GM23248 (cell line): ENCODE measurements around the gene COQ3. TPM values are rescaled to one million over a fixed set of nuclear protein-coding genes. Genes with fewer than 3 reads are reported as not detected.

Source experiments
- DNase-seq: peaks from one replicate; pipeline ENCODE4 v3.0.0-alpha.2; 2015
- H2AFZ ChIP-seq: fragments of 200-600 bp; sonication (generic); 2 replicates; pipeline ENCODE4 v1.6.1; 2016; ENCODE audit warnings: antibody characterized with exemption
- H3F3A ChIP-seq: fragments of 200-600 bp; sonication (generic); 2 replicates; pipeline ENCODE4 v1.6.1; 2016; ENCODE audit warnings: mild to moderate bottlenecking, antibody characterized with exemption, mixed run types; ENCODE audit not compliant: insufficient read depth
- H3K27ac ChIP-seq: fragments of 200-600 bp; sonication (generic); 2 replicates; pipeline ENCODE4 v1.5.1; 2016; ENCODE audit warnings: mild to moderate bottlenecking
- H3K27me3 ChIP-seq: fragments of 200-600 bp; sonication (generic); replicated peaks from 2 replicates; pipeline ENCODE4 v1.6.1; 2016; ENCODE audit warnings: mild to moderate bottlenecking; ENCODE audit not compliant: insufficient read depth
- H3K36me3 ChIP-seq: fragments of 200-600 bp; sonication (generic); 2 replicates; pipeline ENCODE4 v1.6.1; 2016; ENCODE audit warnings: low read depth, mild to moderate bottlenecking
- H3K4me1 ChIP-seq: fragments of 200-600 bp; sonication (generic); 2 replicates; pipeline ENCODE4 v1.6.1; 2016; ENCODE audit warnings: mild to moderate bottlenecking; ENCODE audit not compliant: insufficient read depth
- H3K4me2 ChIP-seq: fragments of 200-600 bp; sonication (generic); one replicate; pipeline ENCODE4 v1.6.1; 2016; ENCODE audit warnings: mild to moderate bottlenecking; ENCODE audit not compliant: unreplicated experiment
- H3K4me3 ChIP-seq: fragments of 200-600 bp; sonication (generic); 2 replicates; pipeline ENCODE4 v1.5.1; 2016; ENCODE audit warnings: mild to moderate bottlenecking
- H3K79me2 ChIP-seq: fragments of 200-600 bp; sonication (generic); 2 replicates; pipeline ENCODE4 v1.6.1; 2016; ENCODE audit warnings: mild to moderate bottlenecking; ENCODE audit not compliant: insufficient read depth
- H3K9ac ChIP-seq: fragments of 200-600 bp; sonication (generic); 2 replicates; pipeline ENCODE4 v1.6.1; 2016; ENCODE audit warnings: mild to moderate bottlenecking
- H3K9me2 ChIP-seq: fragments of 200-600 bp; sonication (generic); 2 replicates; pipeline ENCODE4 v1.6.1; 2016; ENCODE audit warnings: mixed run types, mild to moderate bottlenecking, moderate library complexity; ENCODE audit not compliant: insufficient read depth
- H3K9me3 ChIP-seq: fragments of 200-600 bp; sonication (generic); one replicate; pipeline ENCODE4 v1.6.1; 2017; ENCODE audit warnings: low read depth
- H4K20me1 ChIP-seq: fragments of 200-600 bp; sonication (generic); 2 replicates; pipeline ENCODE4 v1.6.0; 2016; ENCODE audit not compliant: insufficient read depth
- EZH2 ChIP-seq: fragments of 200-600 bp; sonication (generic); IDR thresholded peaks from 2 replicates; pipeline ENCODE4 v1.6.1; 2018; ENCODE audit warnings: antibody characterized with exemption, mild to moderate bottlenecking; ENCODE audit not compliant: insufficient read depth, poor library complexity, severe bottlenecking
- EZH2phosphoT487 ChIP-seq: fragments of 200-600 bp; sonication (generic); IDR thresholded peaks from 2 replicates; pipeline ENCODE4 v1.6.1; 2018; ENCODE audit warnings: antibody characterized with exemption, moderate library complexity, mild to moderate bottlenecking, low read depth; ENCODE audit not compliant: insufficient read depth
- WGBS, 2 experiments: methylation state at CpG; one replicate each; pipeline ENCODE4 v1.1.6; 2015 to 2017; ENCODE audit warnings: low lambda C conversion rate in 2 of 2, low coverage in 1 of 2; ENCODE audit errors: missing lambda C conversion rate in 2 of 2; 5-methylcytosine and 5-hydroxymethylcytosine counted together
- in situ Hi-C: fragments of 300-500 bp; cut with MboI; formaldehyde crosslinking; loops from 2 replicates; pipeline ENCODE4 v1.15.0; 2020
- polyA plus RNA-seq: library from polyadenylated mRNA; unstranded; fragments of >200 nt; fragmentation: Nextera tagmentation; extraction: Ambion mirVana; gene quantifications from 2 replicates; pipeline ENCODE4 v1.2.1, GENCODE V29; 2016
- total RNA-seq: library from RNA; depleted of rRNA; stranded (reverse); fragments of >200 nt; shearing (Covaris generic); gene quantifications from 2 replicates; pipeline ENCODE4 v1.2.3, GENCODE V29; 2014

COQ3 gene
- total and polyA plus RNA-seq, 2 experiments from 2014 or later, result 3.5 to 8.8 TPM

- H3K36me3 ChIP-seq, result no peaks in the 10 kb centered on the region
- in situ Hi-C loops, result no loop called here
- no peaks in the 10 kb centered on the region for H4K20me1 ChIP-seq
- no peaks in the 10 kb centered on the region for H3K9me3 ChIP-seq
- no peak overlapping the region for H3K9ac ChIP-seq
- no peaks in the 10 kb centered on the region for H3K79me2 ChIP-seq
- H3K27me3 ChIP-seq, result peaks cover 8% of the 10 kb centered on the region
- no peak for DNase-seq
- H3K27ac ChIP-seq, result no peak overlapping the region
- 0 to 6% methylated on average over 1 of the region's 1 CpG for WGBS, 2 experiments
- H3K4me2 ChIP-seq, result no peak overlapping the region
- no peaks in the 10 kb centered on the region for H3K9me2 ChIP-seq
- no peaks in the 10 kb centered on the region for H3K4me1 ChIP-seq
- no peaks in the 10 kb centered on the region for H3F3A ChIP-seq
- no peak overlapping the region for H3K4me3 ChIP-seq
- TF ChIP-seq EZH2phosphoT487, result no peak
- TF ChIP-seq EZH2, result no peak
- no peak overlapping the region for H2AFZ ChIP-seq
Observed at GRCh38 chr6:99356641-99357040, 37.4 kb downstream of the COQ3 start.

GRCh38 chr6:99354983-99355382 lies 39.0 kb downstream of the COQ3 start:
- H4K20me1 ChIP-seq, result no peaks in the 10 kb centered on the region
- peaks cover 19% of the 10 kb centered on the region for H3K27me3 ChIP-seq
- H3K4me3 ChIP-seq, result no peak overlapping the region
- H2AFZ ChIP-seq, result no peak overlapping the region
- in situ Hi-C loops, result no loop called here
- WGBS, 2 experiments, result 48 to 50% methylated on average over 4 of the region's 4 CpGs
- no peaks in the 10 kb centered on the region for H3K79me2 ChIP-seq
- no peak for DNase-seq
- H3K27ac ChIP-seq, result no peak overlapping the region
- H3F3A ChIP-seq, result no peaks in the 10 kb centered on the region
- no peaks in the 10 kb centered on the region for H3K9me3 ChIP-seq
- no peaks in the 10 kb centered on the region for H3K9me2 ChIP-seq
- H3K36me3 ChIP-seq, result no peaks in the 10 kb centered on the region
- no peaks in the 10 kb centered on the region for H3K4me1 ChIP-seq
- H3K9ac ChIP-seq, result no peak overlapping the region
- H3K4me2 ChIP-seq, result no peak overlapping the region
- TF ChIP-seq EZH2 (no peak), EZH2phosphoT487 (no peak)

GRCh38 chr6:99353126-99353525 lies 40.9 kb downstream of the COQ3 start:
- WGBS, 2 experiments, result 31 to 35% methylated on average over 9 of the region's 9 CpGs
- H2AFZ ChIP-seq, result no peak overlapping the region

GRCh38 chr6:99350573-99350972 lies 43.4 kb downstream of the COQ3 start:
- 33 to 36% methylated on average over 10 of the region's 10 CpGs for WGBS, 2 experiments
- TF ChIP-seq EZH2 (no peak), EZH2phosphoT487 (no peak)
- Histone ChIP-seq H4K20me1 (no peaks in the 10 kb centered on the region), H3K4me1 (no peaks in the 10 kb centered on the region), H3K79me2 (no peaks in the 10 kb centered on the region), H3K9ac (no peak overlapping the region), H3F3A (no peaks in the 10 kb centered on the region), H3K9me3 (no peaks in the 10 kb centered on the region), H3K36me3 (no peaks in the 10 kb centered on the region), H3K27me3 (peaks cover 20% of the 10 kb centered on the region), H3K9me2 (no peaks in the 10 kb centered on the region), H3K27ac (no peak overlapping the region), H3K4me3 (0 out of 2 replicates have a peak overlapping the region, but pooled peaks have one; percentile 73), H3K4me2 (no peak overlapping the region), H2AFZ (no peak overlapping the region)
- DNase-seq, result no peak
- in situ Hi-C loops, result no loop called here

More at GRCh38 chr6:99353126-99353525, 40.9 kb downstream of the COQ3 start:
- H3K4me2 ChIP-seq, result no peak overlapping the region
- no peaks in the 10 kb centered on the region for H3K9me3 ChIP-seq
- no peaks in the 10 kb centered on the region for H4K20me1 ChIP-seq
- in situ Hi-C loops, result no loop called here
- H3K4me3 ChIP-seq, result no peak overlapping the region
- no peak overlapping the region for H3K9ac ChIP-seq
- no peaks in the 10 kb centered on the region for H3K9me2 ChIP-seq
- H3K27ac ChIP-seq, result no peak overlapping the region
- no peaks in the 10 kb centered on the region for H3K79me2 ChIP-seq
- DNase-seq, result peak; percentile 18
- TF ChIP-seq EZH2phosphoT487 (no peak), EZH2 (no peak)
- no peaks in the 10 kb centered on the region for H3K36me3 ChIP-seq
- H3K4me1 ChIP-seq, result no peaks in the 10 kb centered on the region
- H3F3A ChIP-seq, result no peaks in the 10 kb centered on the region
- peaks cover 20% of the 10 kb centered on the region for H3K27me3 ChIP-seq
